H9 (cell line): ENCODE results near the gene SLC24A3. TPM values are rescaled to one million over a fixed set of nuclear protein-coding genes. Genes with fewer than 3 reads are reported as not detected.

Source experiments
- DNase-seq: peaks from one replicate; pipeline ENCODE4 v3.0.0-alpha.2; 2017
- H2AFZ ChIP-seq: one replicate; pipeline ENCODE4 v1.6.1; 2013; ENCODE audit warnings: mild to moderate bottlenecking, low read length, control low read depth, moderate library complexity
- H2AK5ac ChIP-seq: 2 replicates; pipeline ENCODE4 v1.6.1; 2013; ENCODE audit warnings: low read length, control low read depth, mixed read lengths; ENCODE audit not compliant: insufficient read length
- H2BK120ac ChIP-seq: one replicate; pipeline ENCODE4 v1.6.1; 2013; ENCODE audit warnings: low read depth, mild to moderate bottlenecking, low read length, control low read depth, inconsistent platforms; ENCODE audit not compliant: poor library complexity, severe bottlenecking
- H2BK12ac ChIP-seq: 2 replicates; pipeline ENCODE4 v1.6.1; 2013; ENCODE audit warnings: low read length, control low read depth, mixed read lengths, low read depth; ENCODE audit not compliant: insufficient read length
- H2BK15ac ChIP-seq: 2 replicates; pipeline ENCODE4 v1.6.1; 2013; ENCODE audit warnings: low read depth, low read length, control low read depth
- H2BK20ac ChIP-seq: one replicate; pipeline ENCODE4 v1.6.1; 2013; ENCODE audit warnings: low read depth, mild to moderate bottlenecking, low read length, control low read depth, inconsistent platforms; ENCODE audit not compliant: poor library complexity, severe bottlenecking
- H2BK5ac ChIP-seq: 2 replicates; pipeline ENCODE4 v1.6.1; 2013; ENCODE audit warnings: low read length, control low read depth, mixed read lengths; ENCODE audit not compliant: insufficient read length
- H3K14ac ChIP-seq: 2 replicates; pipeline ENCODE4 v1.6.1; 2013; ENCODE audit warnings: low read length, control low read depth; ENCODE audit not compliant: insufficient read depth
- H3K18ac ChIP-seq: 2 replicates; pipeline ENCODE4 v1.6.1; 2013; ENCODE audit warnings: low read depth, mild to moderate bottlenecking, mixed read lengths, low read length, control low read depth; ENCODE audit not compliant: insufficient read length
- H3K23ac ChIP-seq: 2 replicates; pipeline ENCODE4 v1.6.1; 2013; ENCODE audit warnings: low read length, control low read depth, mixed read lengths, low read depth; ENCODE audit not compliant: insufficient read length
- H3K23me2 ChIP-seq: 2 replicates; pipeline ENCODE4 v1.6.1; 2013; ENCODE audit warnings: low read depth, mild to moderate bottlenecking, mixed read lengths, low read length, control low read depth; ENCODE audit not compliant: insufficient read length, poor library complexity, severe bottlenecking
- H3K27ac ChIP-seq: 2 replicates; pipeline ENCODE4 v1.5.1; 2013; ENCODE audit warnings: low read length, control low read depth, mixed read lengths, low read depth; ENCODE audit not compliant: insufficient read length
- H3K27me3 ChIP-seq: 2 replicates; pipeline ENCODE4 v1.6.1; 2013; ENCODE audit warnings: low read length, control low read depth, inconsistent platforms; ENCODE audit not compliant: insufficient read depth
- H3K4ac ChIP-seq: 2 replicates; pipeline ENCODE4 v1.6.1; 2013; ENCODE audit warnings: low read depth, mild to moderate bottlenecking, control low read depth, inconsistent platforms, low read length, moderate library complexity
- H3K4me1 ChIP-seq: 2 replicates; pipeline ENCODE4 v1.6.1; 2013; ENCODE audit warnings: low read length, control low read depth, inconsistent platforms; ENCODE audit not compliant: insufficient read depth
- H3K4me2 ChIP-seq: 2 replicates; pipeline ENCODE4 v1.6.1; 2013; ENCODE audit warnings: low read length, control low read depth, mixed read lengths; ENCODE audit not compliant: insufficient read length, insufficient read depth
- H3K56ac ChIP-seq: 2 replicates; pipeline ENCODE4 v1.6.1; 2013; ENCODE audit warnings: low read depth, mild to moderate bottlenecking, mixed read lengths, low read length, control low read depth; ENCODE audit not compliant: insufficient read length
- H3K79me1 ChIP-seq: 2 replicates; pipeline ENCODE4 v1.6.1; 2013; ENCODE audit warnings: low read depth, mild to moderate bottlenecking, moderate library complexity, low read length, control low read depth, inconsistent platforms; ENCODE audit not compliant: insufficient read depth, poor library complexity, severe bottlenecking
- H3K79me2 ChIP-seq: 2 replicates; pipeline ENCODE4 v1.6.1; 2013; ENCODE audit warnings: low read length, control low read depth, inconsistent platforms; ENCODE audit not compliant: insufficient read depth
- H3K9ac ChIP-seq: 2 replicates; pipeline ENCODE4 v1.6.1; 2013; ENCODE audit warnings: low read length, control low read depth, mixed read lengths; ENCODE audit not compliant: insufficient read length; ENCODE audit errors: extremely low read depth
- H3K9me3 ChIP-seq: one replicate; pipeline ENCODE4 v1.6.1; 2013; ENCODE audit warnings: low read depth, low read length, inconsistent platforms; ENCODE audit not compliant: control insufficient read depth
- H3T11ph ChIP-seq: one replicate; pipeline ENCODE4 v1.6.1; 2013; ENCODE audit warnings: mild to moderate bottlenecking, low read length, control low read depth, inconsistent platforms
- H4K20me1 ChIP-seq: one replicate; pipeline ENCODE4 v1.6.1; 2013; ENCODE audit not compliant: control insufficient read depth, insufficient read length, insufficient read depth
- H4K5ac ChIP-seq: 2 replicates; pipeline ENCODE4 v1.6.1; 2013; ENCODE audit warnings: low read depth, mild to moderate bottlenecking, mixed read lengths, low read length, control low read depth; ENCODE audit not compliant: insufficient read length
- H4K8ac ChIP-seq: replicated peaks from 2 replicates; pipeline ENCODE4 v1.6.1; 2013; ENCODE audit warnings: low read length, control low read depth, mixed read lengths, low read depth; ENCODE audit not compliant: insufficient read length
- H4K91ac ChIP-seq: 2 replicates; pipeline ENCODE4 v1.6.1; 2013; ENCODE audit warnings: low read depth, mild to moderate bottlenecking, moderate library complexity, mixed read lengths, low read length, control low read depth; ENCODE audit not compliant: insufficient read length
- H3K27ac Mint-ChIP-seq, 3 experiments: 2 replicates in 2 of 3; 3 replicates in 1 of 3; pipeline ENCODE4 v1.8.0; 2020 to 2021; ENCODE audit warnings: mixed read lengths in 3 of 3, mild to moderate bottlenecking in 1 of 3, moderate library complexity in 1 of 3
- H3K27me3 Mint-ChIP-seq: 2 replicates; pipeline ENCODE4 v1.8.0; 2021; ENCODE audit warnings: low read depth, mild to moderate bottlenecking, moderate library complexity, mixed read lengths
- H3K36me3 Mint-ChIP-seq, 3 experiments: 2 replicates in 2 of 3; 3 replicates in 1 of 3; pipeline ENCODE4 v1.8.0; 2020 to 2021; ENCODE audit warnings: low read depth in 3 of 3, mixed read lengths in 3 of 3; ENCODE audit not compliant: insufficient read depth in 1 of 3
- H3K4me1 Mint-ChIP-seq, 2 experiments: 2 replicates each; pipeline ENCODE4 v1.8.0; 2020; ENCODE audit warnings: mixed read lengths in 2 of 2
- H3K4me3 Mint-ChIP-seq, 2 experiments: 2 replicates in 1 of 2; 3 replicates in 1 of 2; pipeline ENCODE4 v1.8.0; 2020 to 2021; ENCODE audit warnings: mild to moderate bottlenecking in 2 of 2, mixed read lengths in 2 of 2, moderate library complexity in 1 of 2
- H3K9me3 Mint-ChIP-seq, 2 experiments: 2 replicates in 1 of 2; 3 replicates in 1 of 2; pipeline ENCODE4 v1.8.0; 2020; ENCODE audit warnings: mild to moderate bottlenecking in 2 of 2, mixed read lengths in 2 of 2, moderate library complexity in 1 of 2
- CTCF ChIP-seq: fragments of 200-600 bp; sonication (generic); conservative IDR thresholded peaks from 3 replicates; pipeline ENCODE4 v1.8.0; 2021; ENCODE audit warnings: antibody characterized with exemption, mild to moderate bottlenecking
- WGBS: extraction: QIAGEN DNeasy Blood & Tissue Kit; methylation state at CpG from one replicate; pipeline ENCODE4 v1.1.7; 2013; ENCODE audit warnings: missing lambda C conversion rate, low lambda C conversion rate, mixed read lengths; ENCODE audit not compliant: insufficient read length; ENCODE audit errors: extremely low coverage; 5-methylcytosine and 5-hydroxymethylcytosine counted together
- total RNA-seq: library from RNA; stranded (reverse); gene quantifications from 2 replicates; pipeline ENCODE4 v1.2.1, GENCODE V29; 2021

The SLC24A3 gene
- total RNA-seq, 1 experiment from 2014 or later, result 0.83 TPM

GRCh38 chr20:19701429-19701828 lies 489.0 kb downstream of the SLC24A3 start:
- Mint-ChIP-seq H3K27me3 (peaks cover 7% of the 10 kb centered on the region), H3K36me3 (peaks cover 5 to 25% (median 17%) of the 10 kb centered on the region in 3 experiments; a peak in 6 of 7 replicates), H3K4me3 (no peak overlapping the region), H3K27ac (no peak overlapping the region), H3K9me3 (peaks cover 19 to 20% of the 10 kb centered on the region in 2 experiments), H3K4me1 (no peaks in the 10 kb centered on the region)
- no peak overlapping the region for H3K4me2 ChIP-seq
- H3K14ac ChIP-seq, result no peak overlapping the region
- no peaks in the 10 kb centered on the region for H3K4me1 ChIP-seq
- no peak overlapping the region for H2BK12ac ChIP-seq
- H3K27me3 ChIP-seq, result no peaks in the 10 kb centered on the region; the same call in 1 of the 2 replicates
- no peak overlapping the region for H2BK15ac ChIP-seq
- no peaks in the 10 kb centered on the region for H4K20me1 ChIP-seq
- no peak overlapping the region for H2BK5ac ChIP-seq
- H3T11ph ChIP-seq, result no peak overlapping the region
- H4K91ac ChIP-seq, result no peak overlapping the region
- H3K79me1 ChIP-seq, result no peaks in the 10 kb centered on the region
- no peak overlapping the region for H2AK5ac ChIP-seq
- H3K9ac ChIP-seq, result no peak overlapping the region
- H3K27ac ChIP-seq, result no peak overlapping the region
- H3K23ac ChIP-seq, result no peak overlapping the region
- no peaks in the 10 kb centered on the region for H3K79me2 ChIP-seq
- no CpG with 5 or more reads among the region's 3 CpGs for WGBS
- no peak for DNase-seq
- no peak overlapping the region for H2BK20ac ChIP-seq
- H4K5ac ChIP-seq, result no peak overlapping the region
- H2BK120ac ChIP-seq, result no peak overlapping the region
- H3K4ac ChIP-seq, result no peak overlapping the region
- TF ChIP-seq CTCF, result no peak
- H2AFZ ChIP-seq, result no peak overlapping the region
- no peak overlapping the region for H3K56ac ChIP-seq
- H3K9me3 ChIP-seq, result peaks cover 6% of the 10 kb centered on the region
- H3K18ac ChIP-seq, result no peak overlapping the region
- H3K23me2 ChIP-seq, result no peaks in the 10 kb centered on the region
- no peak overlapping the region for H4K8ac ChIP-seq
